Inferior parietal cortex (tissue), 1 donor: Measurements from ENCODE around the gene PTPRH.

Experiments
- DNase-seq: peaks from one replicate; pipeline ENCODE4 v3.0.0-alpha.2; 2016; ENCODE audit errors: extremely low spot score

Gene PTPRH

GRCh38 chr19:55246462-55247451, 37.5 kb upstream of the PTPRH start:
- DNase-seq: no peak

- no peak for DNase-seq
These were observed 36.1 kb upstream of the PTPRH start for GRCh38 chr19:55245236-55245904.

DNA sequence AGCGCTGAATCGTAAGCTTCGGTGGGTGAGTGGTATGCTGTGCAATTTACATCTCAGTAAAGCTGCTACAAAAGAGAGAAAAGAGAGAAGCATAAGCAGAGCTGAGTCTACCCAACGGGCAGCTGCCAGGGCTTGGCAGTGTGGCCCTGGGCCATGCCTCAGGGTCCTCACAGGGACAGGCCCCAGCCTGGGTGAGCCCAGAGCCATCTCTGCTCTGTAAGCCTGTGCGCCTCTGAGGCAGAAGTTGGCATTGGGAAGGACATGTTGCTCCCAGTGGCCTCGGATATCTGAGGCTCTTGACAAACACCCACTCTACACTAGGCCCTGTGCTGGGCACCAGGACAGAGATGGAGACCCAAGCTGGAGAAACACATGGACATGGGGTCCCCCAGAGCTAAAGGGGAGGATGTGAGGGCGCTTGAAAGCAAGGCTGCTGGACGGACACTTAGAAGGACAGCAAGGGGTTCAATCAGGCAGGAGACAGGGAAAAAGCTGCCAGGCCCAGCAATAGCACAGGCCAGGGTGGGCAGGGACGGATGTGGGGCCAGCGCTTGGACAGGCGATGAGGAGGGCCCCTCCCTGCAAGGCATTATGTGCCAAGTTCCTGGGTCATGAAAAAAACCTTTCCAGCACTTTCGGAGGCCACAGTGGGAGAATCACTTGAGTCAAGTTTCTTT, 34.8 kb upstream of the PTPRH start:
- no peak for DNase-seq

DNA sequence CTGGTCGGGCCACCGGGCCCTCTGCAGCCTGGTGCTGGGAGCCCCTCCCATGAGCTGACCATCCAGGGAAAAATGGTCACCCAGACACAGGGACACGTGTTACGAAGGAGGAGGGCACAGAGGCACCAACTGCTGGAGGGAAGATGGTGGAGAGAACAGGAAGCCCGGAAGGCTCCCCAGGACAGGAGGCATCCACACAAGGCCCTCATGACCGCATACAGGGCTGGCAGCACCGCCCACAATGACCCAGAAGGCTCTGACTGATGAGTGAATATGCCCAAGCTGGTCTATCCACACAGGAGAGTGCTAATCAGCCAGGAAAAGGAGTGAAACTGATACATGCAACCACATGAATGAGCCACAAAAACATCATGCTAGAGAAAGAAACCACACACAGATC, 33.2 kb upstream of the PTPRH start:
- DNase-seq: no peak

- no peak for DNase-seq
These were observed 32.7 kb upstream of the PTPRH start for GRCh38 chr19:55241935-55242464.

DNA sequence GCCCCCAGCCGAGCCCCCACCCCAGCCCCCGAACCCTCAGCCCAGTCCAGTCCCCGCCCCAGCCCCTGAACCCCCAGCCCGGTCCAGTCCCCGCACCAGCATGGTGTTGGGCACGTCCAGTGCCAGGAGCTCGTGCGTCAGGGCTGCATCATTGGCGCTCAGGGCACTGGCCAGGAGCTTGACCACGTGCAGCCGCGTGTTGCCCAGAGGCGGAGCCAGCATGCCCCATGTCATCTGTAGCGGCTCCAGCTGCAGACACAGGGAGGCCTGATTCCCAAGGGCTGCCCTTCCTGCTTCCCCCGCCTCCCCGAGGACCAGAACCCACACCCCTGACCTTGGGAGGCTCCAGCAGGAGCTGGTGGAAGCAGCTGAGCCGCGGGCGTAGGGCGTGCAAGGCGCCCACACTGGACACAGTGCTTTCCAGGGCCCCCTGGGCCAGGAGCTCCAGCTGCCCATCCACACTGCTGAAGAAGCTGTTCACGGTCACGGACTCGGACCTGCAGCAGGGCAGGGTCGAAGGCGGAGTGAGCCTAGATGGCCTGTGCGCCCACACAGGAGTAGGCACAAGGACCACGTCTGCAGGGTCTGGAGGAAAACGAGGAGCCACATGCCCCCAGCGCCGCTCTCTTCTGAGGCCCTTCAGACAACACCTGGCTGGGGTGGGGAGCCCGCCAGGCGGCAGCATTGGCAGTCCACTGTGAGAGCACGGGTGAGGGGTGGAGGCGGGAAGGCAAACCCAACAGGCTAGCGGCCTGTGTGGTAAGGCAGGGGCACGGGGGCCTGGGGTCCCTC, 32.0 kb upstream of the PTPRH start:
- no peak for DNase-seq

GRCh38 chr19:55240713-55241020, 31.4 kb upstream of the PTPRH start:
- DNase-seq: no peak

DNA sequence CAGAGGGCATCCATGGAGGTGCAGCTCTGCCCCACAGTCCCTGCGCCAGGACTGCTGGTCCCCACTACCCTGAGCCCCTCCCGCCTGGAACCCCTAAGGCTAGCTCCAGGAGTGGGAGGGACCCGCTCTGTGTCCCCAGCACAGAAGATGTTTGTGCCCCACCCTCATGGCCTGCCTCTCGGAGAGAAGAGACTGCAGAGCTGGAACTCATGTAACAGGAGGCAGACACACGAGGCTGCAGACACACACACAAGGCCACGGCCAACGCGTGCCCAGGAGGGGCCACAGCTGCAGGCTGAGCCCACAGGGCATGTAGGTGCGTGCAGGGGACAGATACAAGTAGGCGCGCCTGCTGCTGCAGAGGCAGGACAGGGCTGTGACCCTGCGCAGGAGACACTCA, 29.7 kb upstream of the PTPRH start:
- no peak for DNase-seq

- no peak for DNase-seq
These were observed 28.7 kb upstream of the PTPRH start for GRCh38 chr19:55238030-55238429.

GRCh38 chr19:55232986-55233385, 23.7 kb upstream of the PTPRH start:
- no peak for DNase-seq

GRCh38 chr19:55232286-55232602, 22.9 kb upstream of the PTPRH start:
- no peak for DNase-seq

DNA sequence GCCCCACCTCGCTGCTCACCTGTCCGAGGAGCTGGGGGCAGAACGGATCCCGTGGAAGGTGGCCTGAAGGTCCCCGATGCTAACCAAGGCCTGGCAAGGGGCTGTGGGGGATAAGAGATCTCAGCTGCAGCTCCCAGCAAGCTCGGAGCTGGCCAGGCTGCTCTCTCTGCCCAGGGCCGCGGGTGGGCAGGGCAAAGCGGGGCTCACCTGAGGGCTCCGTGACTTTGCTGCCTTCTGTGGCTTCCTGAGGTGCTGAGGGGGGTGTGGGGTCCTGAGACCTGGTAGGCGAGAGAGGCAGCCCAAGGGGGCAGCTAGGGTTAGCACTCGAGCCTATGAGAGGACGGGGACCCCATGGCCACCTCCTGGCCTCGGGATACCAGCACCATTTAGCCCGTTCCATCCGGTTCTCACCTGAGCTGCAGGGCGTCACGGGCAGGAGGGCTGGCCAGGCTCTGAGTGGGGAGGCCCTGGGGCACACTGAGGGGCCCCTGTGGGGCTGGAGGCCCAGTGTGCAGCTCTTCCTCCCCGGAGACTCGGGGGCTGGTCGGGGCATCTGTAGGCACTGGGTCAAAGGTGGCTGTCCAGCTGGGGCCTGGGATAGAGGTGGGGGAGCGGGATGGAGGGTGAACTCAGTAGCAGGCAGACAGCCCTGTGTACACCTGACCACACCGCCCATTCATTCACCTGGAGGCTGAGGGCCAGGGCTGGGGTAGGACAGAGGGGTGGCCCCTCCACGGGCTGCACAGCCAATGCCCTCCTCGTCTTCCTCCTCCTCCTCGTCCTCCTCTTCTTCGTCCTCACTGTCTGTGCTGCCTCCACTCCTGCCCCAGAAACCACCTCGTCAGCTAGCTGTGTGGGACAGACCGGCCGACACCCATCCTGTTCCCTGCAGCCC, 22.3 kb upstream of the PTPRH start:
- DNase-seq: no peak

DNA sequence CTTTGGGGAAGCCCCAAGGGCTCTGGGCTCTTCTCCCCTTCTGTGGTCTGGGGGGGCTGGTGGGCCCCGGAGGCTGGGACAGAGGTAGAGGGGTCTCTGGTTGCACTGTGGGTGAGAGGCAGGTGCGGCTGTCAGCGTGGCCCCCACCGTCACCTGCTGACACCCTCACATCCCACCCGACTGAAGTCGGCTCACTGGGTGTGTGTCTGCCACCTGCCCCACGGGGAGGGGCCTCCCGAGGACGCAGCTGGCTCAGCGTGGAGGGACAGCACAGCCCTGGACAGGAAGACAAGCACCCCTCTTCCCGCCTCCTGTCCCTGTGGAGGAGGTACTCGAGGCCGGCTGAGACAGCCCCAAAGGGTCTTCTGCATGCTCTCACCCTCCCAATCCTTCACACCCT, 21.5 kb upstream of the PTPRH start:
- DNase-seq: no peak

DNA sequence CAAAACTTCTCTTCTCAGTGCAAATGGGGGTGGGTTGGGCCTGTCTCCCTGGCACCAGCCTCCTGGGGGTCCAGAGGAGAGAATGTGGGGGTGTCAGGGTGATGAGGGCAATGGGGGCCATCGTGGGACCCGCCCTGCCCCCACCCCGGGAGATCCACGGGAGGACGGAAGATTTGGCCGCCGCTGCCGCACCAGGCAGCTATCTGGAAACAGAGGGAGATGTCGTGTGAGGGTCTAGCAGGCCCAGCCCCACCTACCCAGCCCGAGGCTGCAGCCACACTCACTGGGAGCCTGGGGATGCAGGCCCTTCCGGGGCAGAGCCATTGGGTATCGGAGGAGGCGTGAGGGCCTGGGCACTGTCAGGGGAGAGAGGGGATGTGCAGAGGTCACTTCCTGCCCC, 21.0 kb upstream of the PTPRH start:
- DNase-seq: no peak

DNA sequence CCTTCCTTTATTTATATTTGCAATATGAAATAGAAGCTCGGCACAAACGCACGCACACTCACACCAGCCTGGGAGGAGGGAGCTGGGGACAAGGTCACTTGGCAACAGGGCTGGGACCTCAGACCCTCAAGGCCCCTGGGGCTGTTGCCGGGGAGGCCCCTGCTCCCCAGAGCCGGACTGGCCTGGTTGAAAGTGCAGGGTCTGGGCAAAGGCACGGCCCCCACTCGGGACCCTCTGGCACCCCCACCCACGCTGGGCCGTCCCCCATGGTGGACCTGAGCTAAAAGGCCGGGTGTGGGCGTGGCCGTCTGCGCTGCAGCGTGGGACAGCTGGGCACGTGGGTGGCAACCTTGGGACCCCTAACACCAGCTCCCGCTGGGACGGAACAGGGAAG, 20.5 kb upstream of the PTPRH start:
- no peak for DNase-seq

DNA sequence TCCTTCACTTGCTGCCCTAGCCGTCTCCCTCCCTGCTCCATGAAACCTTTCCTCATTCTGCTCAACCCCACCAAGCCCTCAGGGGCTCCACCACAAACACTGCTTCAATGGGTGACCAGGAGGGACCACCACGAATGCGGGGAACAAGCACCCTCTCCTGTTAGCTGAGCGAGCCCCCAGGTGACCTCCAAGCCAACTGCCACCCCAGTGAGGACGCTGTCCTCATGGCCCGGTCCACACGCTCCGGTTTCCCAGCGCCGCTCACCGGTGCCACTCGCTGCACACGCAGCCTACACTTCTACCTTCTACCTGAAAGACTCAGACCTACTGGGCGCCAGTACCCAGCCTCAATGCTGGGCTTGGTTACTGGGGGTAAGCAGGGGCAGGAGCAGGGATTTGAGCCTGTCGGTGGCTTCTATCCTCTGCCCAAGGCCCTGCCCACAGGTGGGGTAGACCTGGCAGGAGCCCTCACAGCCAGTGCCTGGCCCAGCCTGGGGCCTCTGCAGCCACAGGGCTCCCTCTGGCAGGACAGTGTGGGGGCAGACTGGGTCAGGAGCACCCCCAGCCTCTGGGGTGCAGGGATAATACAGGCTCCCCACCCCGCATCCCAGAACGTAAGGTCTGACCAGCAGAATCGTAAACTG, 20.0 kb upstream of the PTPRH start:
- DNase-seq: no peak

GRCh38 chr19:55228403-55229031, 19.2 kb upstream of the PTPRH start, which contains the start of gene TMEM86B:
Gene TMEM86B, minus strand, starts transcription at chr19:55228763. Its CDS starts 22 bp downstream, at chr19:55228741.
- DNase-seq: no peak

GRCh38 chr19:55228015-55228391, 18.7 kb upstream of the PTPRH start:
- no peak for DNase-seq

DNA sequence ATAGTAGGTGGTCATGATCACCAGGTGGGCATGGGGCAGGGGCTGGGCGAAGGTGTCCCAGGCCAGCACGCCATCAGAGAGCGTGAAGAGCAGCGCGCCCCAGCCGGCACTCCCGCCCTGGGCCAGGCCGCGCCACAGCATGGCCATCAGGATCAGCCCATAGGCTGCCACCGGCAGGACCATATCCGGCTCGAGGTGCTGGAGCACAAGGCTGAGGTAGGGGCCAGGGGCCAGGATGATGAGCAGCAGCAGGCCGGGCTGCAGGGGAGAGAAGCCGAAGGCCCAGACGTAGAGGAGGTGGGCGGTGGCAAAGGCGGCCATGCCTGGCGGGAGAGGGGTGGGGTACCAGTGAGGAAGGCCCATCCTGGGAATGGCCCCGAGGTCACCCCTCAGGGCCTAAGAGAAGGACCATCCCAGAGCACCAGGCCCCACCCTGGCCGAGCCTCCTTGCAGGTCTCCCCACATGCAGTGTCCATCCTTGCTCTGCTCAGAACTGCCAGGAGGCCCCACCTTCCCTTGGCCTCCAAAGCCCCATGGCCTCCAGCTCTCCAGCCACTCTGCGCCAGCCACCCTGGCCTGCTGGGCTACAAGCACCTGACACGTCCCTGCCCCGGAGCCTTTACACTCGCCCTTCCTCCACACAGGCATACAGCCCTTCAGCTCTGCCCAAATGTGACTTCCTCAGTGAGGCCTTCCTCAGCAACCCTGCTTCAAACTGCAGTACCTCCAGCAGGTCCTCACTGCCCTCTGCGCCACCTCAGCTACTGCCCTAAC, 18.1 kb upstream of the PTPRH start:
- no peak for DNase-seq
